ENCODE results near the gene DMAC2.
"Not testable (repeated sequence)": the region's sequence is repeated elsewhere in the genome, so short reads cannot be mapped to it uniquely, and the experiment has no call there.

The DMAC2 gene

DNA sequence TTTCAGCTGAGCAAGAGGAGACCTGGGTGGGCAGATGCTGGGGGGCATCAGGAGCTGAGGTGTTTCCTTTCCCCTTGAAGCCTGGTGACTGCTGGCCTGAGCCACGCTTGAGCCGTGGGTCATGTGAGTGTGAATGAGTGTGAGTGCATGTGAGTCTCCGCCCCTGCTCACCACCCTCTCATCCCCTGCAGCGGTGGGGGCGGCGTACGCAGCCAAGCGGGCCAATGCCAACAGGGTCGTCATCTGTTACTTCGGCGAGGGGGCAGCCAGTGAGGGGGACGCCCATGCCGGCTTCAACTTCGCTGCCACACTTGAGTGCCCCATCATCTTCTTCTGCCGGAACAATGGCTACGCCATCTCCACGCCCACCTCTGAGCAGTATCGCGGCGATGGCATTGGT lies 17.7 kb downstream of the DMAC2 start:
- DNase-seq: no peak

GRCh38 chr19:41421314-41421713 lies 18.4 kb downstream of the DMAC2 start:
- no peak for DNase-seq

DNA sequence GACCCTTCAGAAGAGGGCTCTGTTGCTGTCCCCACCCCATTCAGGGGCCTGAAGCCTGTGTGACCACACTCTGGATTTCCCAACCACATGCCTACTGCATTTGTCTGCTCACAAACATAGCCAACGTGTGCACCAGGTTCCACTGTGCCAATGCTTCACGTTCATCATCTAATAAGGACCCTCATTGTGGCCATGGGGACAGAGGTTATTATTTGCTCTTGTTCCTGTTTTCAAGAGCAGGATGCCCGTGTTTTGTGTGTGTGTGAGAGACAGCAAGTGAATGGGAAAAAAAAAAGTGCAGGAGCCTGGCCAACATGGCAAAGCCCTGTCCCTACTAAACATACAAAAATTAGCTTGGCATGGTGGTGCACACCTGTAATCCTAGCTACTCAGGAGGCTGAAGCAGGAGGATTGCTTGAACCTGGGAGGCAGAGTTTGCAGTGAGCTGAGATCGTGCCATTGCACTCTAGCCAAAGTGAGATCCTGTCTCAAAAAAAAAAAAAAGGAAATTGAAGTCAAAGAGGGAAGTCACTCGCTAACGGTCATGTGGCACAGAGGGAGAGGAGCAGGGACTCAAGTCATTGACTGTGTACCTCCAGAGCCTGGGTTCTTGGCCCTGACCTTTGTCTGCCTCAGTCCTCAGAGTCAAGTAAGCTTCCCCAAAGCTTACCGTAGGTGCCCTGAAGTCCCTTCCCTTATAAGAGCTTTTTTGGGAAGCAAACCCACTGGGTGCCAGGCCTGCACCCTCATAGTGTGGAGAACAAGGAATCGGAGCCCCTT lies 19.4 kb downstream of the DMAC2 start:
- DNase-seq: no peak

DNA sequence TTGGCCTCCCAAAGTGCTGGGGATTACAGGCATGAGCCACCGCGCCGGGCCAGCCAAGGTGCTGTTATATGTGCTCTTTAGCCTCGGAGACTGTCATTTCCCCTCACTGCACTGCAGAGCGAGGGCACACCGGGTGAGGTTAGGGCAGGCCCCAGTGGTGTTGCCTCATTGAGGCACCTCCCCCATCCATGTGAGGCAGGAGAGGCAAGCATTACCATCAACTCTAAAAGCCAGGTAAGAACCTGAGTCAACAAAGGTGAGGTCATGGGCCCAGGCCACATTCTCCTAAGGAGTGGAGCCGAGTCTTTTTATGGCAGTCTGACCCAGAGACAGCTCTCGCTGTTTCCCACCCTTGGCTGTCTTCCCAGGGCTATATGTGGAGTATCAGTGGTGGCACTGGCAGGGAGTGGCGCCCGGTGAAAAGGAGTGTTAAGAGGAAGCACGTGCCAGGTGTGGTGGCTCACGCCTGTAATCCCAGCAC lies 23.5 kb downstream of the DMAC2 start:
- DNase-seq: no peak

DNA sequence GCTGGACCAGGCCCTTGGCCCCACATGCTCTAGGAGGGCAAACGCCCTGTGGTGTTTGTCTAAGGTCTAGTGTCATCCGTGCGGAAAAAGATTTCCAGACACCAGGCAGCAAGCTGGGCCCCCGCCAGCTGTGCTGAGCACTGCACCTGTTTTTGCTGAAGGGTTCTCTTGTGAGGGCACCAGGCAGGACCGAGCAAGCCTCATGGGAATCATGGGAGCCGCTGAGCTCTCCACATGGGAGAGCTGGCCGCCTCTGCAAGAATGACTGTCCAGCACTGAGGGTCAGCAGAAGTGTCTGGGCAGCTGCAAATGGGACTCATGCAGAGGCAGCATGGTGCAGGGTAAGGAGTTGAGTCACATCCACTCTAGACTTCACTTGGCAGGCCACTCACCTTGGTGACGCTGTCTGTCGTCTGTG lies 24.5 kb downstream of the DMAC2 start:
- peak; percentile 90 for DNase-seq

DNA sequence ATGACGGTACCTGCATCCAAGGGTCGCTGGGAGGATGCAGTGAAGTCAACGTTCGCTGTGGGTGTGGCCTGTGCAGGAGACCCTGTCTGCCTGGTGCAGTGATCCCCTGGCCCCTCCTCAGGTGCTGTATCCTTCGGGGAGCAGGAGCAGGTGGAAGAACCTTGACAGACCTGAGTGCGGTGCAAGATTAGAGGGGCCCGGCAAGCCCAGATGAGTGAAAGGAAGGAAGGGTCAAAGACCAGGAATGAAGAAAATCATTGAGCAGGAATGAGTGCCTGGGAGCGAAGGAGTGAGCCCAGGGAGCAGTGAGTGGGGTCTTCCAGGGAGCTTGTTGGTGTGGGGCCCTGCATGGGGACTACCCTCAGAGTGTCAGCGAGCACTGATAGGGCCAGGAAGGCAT lies 25.3 kb downstream of the DMAC2 start:
- no peak for DNase-seq

DNA sequence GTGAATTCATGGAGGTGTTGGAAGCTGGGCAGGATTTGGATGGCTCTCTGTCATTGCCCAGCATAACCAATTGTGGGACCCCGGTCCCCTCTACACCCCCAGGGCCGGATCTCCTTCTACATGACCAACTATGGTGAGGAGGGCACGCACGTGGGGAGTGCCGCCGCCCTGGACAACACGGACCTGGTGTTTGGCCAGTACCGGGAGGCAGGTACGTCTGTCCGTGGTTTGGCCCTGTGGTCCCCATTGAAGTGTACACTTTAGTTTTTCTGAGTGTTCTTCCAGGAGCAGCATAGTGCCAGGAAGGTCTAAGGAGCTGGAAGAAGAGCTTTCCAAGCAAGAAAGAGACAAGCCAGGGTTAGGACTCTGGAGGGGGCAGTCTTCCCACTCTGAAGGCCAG lies 25.8 kb downstream of the DMAC2 start:
- DNase-seq: no peak

DNA sequence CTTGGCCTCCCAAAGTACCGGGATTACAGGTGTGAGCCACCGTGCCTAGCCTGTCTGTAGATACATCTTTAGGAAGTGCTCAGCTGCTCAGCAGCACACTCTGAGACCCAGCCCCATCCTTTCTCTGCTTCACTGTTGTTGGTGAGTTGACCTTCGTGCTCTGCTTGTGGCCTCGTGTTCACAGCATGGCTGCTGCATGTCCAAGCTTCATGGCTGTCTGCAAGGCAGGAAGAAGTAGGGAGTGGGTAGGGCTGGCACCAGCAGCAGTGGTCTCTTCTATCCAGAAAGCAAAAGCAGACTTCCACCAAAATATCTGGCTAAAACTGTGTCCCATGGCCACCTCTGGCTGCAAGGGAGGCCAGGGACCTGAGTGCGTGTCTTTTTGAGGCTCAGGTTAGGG lies 26.8 kb downstream of the DMAC2 start:
- DNase-seq: no peak

DNA sequence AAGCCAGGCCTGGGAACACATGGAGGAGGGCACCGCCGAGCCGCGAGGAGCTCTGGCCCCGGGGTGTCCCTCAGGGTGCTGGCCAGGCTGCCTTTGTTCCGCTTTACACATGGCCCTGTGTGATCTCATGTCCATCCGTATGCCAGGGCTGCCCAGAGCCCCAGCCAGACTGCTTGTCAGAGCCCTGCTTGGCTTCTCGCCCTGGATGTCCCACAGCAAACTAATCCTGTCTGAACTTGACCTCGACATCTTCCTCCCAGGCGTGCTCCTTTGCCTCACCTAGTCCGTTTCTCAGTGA lies 27.8 kb downstream of the DMAC2 start:
- DNase-seq: no peak

GRCh38 chr19:41411100-41411967 lies 28.4 kb downstream of the DMAC2 start:
- no peak for DNase-seq

DNA sequence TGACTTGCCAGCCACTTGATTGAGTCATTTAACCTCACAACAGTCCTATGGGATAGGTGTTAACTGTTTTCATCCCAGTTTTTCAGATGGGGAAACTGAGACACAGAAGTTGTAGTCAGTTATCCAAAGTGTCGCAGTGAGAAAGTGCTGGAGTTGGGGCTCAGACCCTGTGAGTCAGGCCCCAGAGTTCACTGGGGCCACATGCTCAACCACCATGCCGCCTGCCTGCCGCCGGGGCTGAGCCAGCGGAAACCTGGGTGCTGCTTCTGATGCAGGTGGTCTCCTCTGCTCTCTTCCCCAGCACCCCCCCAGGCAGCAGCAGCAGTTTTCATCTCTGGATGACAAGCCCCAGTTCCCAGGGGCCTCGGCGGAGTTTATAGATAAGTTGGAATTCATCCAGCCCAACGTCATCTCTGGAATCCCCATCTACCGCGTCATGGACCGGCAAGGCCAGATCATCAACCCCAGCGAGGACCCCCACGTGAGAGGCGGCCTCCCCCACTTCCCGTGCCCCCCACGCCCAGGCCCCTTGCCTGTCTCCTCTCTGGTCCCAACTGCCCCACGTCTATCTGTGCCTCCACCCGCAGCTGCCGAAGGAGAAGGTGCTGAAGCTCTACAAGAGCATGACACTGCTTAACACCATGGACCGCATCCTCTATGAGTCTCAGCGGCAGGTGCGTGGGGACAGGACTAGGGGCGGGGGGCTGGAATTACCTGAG lies 29.2 kb downstream of the DMAC2 start:
- DNase-seq: no peak

- DNase-seq: peak; percentile 79
These were observed 30.4 kb downstream of the DMAC2 start for GRCh38 chr19:41409288-41409687.

- DNase-seq: not testable (repeated sequence)
These were observed 30.9 kb downstream of the DMAC2 start for GRCh38 chr19:41408846-41409245.

- DNase-seq: no peak
These were observed 31.5 kb downstream of the DMAC2 start for GRCh38 chr19:41408256-41408655.

DNA sequence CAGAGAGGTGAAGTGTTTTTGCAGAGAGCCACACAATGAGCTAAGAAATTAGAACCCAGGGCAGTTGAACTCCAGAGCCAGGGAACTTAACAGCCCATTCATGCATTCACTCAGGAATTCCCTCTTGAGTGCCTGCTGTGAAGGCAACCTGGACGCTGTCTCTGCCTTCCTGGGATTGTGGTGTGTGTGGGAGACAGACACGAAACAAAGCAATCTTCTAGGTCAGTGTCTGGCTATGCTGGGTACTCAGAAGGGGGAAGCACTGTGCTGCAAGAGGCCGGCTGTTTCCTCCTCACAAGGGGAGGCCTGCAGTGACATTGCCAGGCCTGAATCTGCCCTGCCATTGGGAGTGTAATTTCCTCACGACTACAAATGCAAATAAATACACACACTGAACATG lies 32.4 kb downstream of the DMAC2 start:
- DNase-seq: no peak

- DNase-seq: no peak
These were observed 33.9 kb downstream of the DMAC2 start for GRCh38 chr19:41405776-41406175.

- DNase-seq: no peak
These were observed 36.3 kb downstream of the DMAC2 start for GRCh38 chr19:41403181-41403970.

DNA sequence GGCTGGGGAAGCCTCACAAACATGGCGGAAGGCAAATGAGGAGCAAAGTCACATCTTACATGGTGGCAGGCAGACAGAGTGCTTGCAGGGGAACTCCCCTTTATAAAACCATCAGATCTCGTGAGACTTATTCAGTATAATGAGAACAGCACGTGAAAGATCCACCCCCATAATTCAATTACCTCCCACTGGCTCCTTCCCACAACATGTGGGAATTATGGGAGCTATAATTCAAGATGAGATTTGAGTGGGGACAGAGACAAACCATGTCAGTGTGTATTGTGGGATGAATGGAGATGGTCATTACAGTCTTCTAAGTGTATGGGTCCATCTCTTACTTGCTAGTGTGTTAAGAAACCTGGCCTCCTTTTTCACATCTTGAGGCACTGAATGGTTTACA lies 37.7 kb downstream of the DMAC2 start:
- no peak for DNase-seq

GRCh38 chr19:41401483-41401882 lies 38.2 kb downstream of the DMAC2 start:
- DNase-seq: no peak

- DNase-seq: no peak
These were observed 40.2 kb downstream of the DMAC2 start for GRCh38 chr19:41399525-41399924.

DNA sequence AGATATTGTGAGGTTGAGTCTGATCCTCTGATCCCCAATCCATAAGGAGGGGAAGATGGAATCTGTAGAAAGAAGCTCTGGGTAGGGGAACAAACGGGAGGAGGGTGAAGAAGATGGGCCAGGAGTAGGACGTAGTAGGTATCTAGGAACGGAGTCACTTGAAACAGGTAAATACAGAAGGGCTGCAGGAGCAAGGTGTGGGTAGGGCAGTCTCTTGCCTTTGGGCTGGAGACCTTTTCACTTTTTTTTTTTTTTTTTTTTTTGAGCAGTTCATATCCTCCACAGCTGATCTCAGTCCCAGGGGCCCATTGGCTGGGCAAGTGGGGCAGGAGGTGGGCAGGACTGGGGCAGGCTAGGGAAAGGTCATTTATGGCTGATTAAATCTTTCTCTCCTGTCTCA lies 40.6 kb downstream of the DMAC2 start:
- DNase-seq: no peak

DNA sequence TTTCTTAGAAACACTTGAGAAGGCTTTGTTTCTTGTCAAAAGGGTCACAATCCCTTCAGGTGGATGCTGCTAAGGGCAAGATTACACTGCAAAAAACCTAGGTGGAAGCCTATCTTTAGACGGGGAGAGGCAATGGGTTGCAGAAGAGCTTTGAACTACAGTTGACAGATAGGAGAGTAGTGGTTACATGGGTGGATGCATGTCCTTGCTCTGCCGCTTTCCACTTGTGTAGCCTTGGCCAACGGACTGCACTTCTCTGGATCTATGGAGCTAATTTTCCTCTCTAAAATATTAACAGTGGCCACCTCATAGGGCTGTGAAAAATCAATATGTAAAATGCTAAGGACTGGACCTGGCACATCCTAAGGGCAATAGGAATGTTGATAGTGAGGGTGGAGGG lies 41.1 kb downstream of the DMAC2 start:
- DNase-seq: no peak

DNA sequence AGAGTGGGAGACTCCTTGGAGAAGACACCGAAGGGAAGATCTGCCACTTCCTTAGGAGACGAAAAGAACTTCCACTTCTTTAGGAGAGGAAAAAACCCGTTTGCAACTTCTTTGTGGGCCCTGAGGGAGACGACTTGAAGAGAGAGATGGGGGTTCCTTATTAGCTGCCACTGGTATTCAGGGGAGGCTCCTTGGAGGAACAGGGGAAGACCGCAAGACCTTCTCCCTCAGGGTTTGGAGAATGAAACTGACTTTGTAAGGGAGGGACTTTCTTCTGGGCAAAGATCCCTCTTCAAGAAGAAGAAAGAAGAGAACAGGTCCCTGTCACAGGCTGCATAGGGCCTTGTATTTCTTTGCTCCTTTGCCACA lies 41.7 kb downstream of the DMAC2 start:
- no peak for DNase-seq
